PFSK-1 (cell line): ENCODE results near the gene CAMK1D.

Experiments used
- FOXP2 ChIP-seq: optimal IDR thresholded peaks from 2 replicates; pipeline ENCODE3; 2011; ENCODE audit warnings: borderline replicate concordance, control low read depth, inconsistent platforms; ENCODE audit not compliant: insufficient read depth; ENCODE audit errors: extremely low read length, extremely low read depth
- POLR2AphosphoS5 ChIP-seq: IDR thresholded peaks from 2 replicates; pipeline ENCODE4 v1.6.1; 2012; ENCODE audit warnings: low read depth, mild to moderate bottlenecking, control low read depth, low read length, moderate library complexity
- REST ChIP-seq, 2 experiments: IDR thresholded peaks; 2 replicates each; pipeline versions ENCODE4 v1.6.1 to v1.8.0; 2011 to 2012; ENCODE audit warnings: low read depth in 2 of 2, low read length in 2 of 2, control low read depth in 1 of 2, inconsistent platforms in 1 of 2, mild to moderate bottlenecking in 1 of 2, moderate library complexity in 1 of 2; ENCODE audit not compliant: insufficient read depth in 1 of 2
- SIN3A ChIP-seq: IDR thresholded peaks from 2 replicates; pipeline ENCODE4 v1.6.1; 2012; ENCODE audit warnings: mild to moderate bottlenecking, low read length, moderate library complexity, borderline replicate concordance; ENCODE audit not compliant: insufficient read depth
- TAF1 ChIP-seq: IDR thresholded peaks from 2 replicates; pipeline ENCODE4 v1.6.1; 2012; ENCODE audit warnings: low read length, control low read depth, borderline replicate concordance; ENCODE audit not compliant: insufficient read depth

The CAMK1D gene

GRCh38 chr10:12792889-12793556, 443.7 kb downstream of the CAMK1D start:
- TF ChIP-seq POLR2AphosphoS5 (no peak), TAF1 (no peak), REST (IDR thresholded peaks at IDR 0.05; ENCODE audit: insufficient read depth in 1 of 2, low read depth in 2 of 2, low read length in 2 of 2) (no peak), FOXP2 (no peak), SIN3A (no peak)

DNA sequence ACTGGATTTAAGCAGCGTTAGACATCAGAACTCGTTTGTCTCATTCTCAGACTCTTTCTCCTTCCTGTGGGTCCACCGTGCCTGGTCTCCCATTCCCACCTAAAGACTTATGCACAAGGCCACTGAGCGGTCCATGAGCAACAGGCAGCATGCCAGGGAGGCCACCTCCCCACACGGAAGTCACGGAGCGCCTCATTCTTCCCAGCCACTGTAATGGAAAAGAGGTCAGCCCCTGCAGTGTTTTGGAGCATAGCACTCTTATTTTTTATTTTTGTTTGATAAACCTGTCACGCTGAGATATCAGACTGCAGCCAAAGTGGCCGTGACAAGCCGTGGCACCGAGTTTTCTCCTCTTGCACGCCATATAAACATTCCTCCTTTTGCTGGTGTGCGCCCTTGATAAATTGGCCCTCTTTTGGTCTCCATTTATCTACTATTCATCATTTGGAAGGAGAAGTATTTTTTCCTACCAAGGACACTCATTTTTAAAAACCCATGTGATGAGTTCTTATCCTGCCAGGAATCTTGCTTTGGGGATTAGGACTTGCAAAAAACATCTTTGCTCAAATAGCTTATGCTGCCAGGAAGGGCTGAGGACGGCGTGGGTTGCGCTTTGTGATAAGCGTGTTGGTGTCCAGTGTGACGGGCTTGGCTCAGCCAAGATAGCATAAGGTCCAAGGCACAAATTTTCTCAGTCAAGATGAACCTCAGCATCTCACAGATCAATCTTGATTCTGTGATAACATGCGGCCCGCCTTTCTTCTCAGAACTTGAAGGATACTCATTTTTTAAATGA, 446.2 kb downstream of the CAMK1D start:
- TF ChIP-seq POLR2AphosphoS5 (no peak), FOXP2 (no peak), REST (IDR thresholded peaks at IDR 0.05; ENCODE audit: insufficient read depth in 1 of 2, low read depth in 2 of 2, low read length in 2 of 2) (no peak), TAF1 (no peak), SIN3A (no peak)

DNA sequence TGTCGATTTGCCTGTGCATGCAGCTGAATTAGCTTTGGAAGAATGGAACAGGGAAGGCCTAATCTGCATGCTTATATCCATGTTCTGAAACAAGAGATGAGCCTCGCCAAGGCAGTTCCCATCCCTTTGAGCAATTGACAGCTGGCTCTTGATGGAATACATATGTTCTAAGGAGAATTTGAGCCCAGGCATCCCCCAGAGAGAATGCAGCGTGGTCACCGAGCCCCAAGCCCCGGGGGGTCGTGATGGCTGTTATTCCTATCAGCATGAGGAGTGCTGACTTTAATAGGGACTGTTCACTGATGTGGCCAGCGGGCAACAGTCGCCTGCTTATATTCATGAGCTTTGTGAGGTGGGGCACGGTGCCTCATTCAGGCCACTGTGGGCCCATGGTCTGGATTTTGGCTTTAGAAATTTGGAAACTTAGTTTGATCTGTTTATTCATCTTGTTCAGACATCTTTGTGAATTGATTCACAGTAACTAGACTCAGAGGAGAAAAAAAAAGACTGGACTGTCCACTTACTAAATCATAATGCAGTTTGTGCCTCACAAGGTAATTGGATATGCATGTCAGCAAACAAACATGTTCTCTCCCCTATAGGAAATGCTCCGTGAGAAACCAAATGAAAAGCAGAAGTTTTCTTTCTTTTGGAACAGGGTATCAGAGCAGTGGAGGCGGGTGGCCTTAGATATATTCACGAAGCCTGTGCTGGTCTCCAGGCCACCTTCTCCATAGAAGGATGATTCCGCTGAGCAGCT, 447.2 kb downstream of the CAMK1D start:
- no peak for TF ChIP-seq SIN3A
- TF ChIP-seq REST (IDR thresholded peaks at IDR 0.05; ENCODE audit: insufficient read depth in 1 of 2, low read depth in 2 of 2, low read length in 2 of 2) = no peak
- TF ChIP-seq POLR2AphosphoS5 = no peak
- TF ChIP-seq TAF1 = no peak

DNA sequence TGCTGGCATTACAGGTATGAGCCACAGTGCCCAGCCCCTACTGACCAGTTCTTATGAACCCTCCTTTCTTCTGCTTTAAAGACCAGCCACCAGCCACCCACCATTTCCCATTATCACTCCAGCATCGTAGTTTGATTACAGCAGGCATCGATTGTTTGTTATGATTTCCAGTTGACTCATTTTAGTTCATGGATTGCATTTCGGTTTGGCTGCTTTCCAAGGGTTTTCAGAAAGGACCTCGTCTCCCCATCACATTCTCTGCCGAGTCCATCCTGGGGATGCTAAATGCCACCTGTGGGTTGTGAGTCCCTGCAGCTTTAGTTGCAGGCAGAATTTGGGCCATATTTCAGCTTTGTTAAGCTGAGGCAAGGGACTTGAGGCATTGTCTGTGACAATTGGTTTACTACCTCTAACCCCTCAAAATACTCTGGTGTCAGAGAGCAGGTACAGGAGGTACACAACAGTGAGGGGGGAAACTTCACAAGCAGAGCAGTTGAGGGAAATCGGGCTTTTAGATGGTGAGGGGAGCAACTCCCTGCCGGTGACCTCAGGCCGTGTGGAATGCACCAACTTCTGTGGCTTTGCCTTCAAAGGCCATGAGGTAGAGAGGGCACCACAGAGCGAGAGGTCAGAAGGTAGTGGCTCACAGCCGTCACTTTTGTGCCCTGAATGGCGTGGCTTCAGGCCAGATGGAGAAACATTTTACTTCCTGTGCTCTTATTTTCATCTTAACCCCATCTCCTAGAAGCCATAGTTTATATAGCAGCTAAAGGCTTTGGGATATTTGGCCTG, 448.3 kb downstream of the CAMK1D start:
- TF ChIP-seq REST (IDR thresholded peaks at IDR 0.05; ENCODE audit: insufficient read depth in 1 of 2, low read depth in 2 of 2, low read length in 2 of 2) (no peak), TAF1 (no peak), FOXP2 (no peak), POLR2AphosphoS5 (no peak), SIN3A (no peak)
